ENCODE measurements around the gene TBC1D3B.
A peak's percentile ranks its signal among the peaks of the same experiment; 100 is the strongest.
"Not testable (repeated sequence)": the region's sequence is repeated elsewhere in the genome, so short reads cannot be mapped to it uniquely, and the experiment has no call there.

TBC1D3B gene

DNA sequence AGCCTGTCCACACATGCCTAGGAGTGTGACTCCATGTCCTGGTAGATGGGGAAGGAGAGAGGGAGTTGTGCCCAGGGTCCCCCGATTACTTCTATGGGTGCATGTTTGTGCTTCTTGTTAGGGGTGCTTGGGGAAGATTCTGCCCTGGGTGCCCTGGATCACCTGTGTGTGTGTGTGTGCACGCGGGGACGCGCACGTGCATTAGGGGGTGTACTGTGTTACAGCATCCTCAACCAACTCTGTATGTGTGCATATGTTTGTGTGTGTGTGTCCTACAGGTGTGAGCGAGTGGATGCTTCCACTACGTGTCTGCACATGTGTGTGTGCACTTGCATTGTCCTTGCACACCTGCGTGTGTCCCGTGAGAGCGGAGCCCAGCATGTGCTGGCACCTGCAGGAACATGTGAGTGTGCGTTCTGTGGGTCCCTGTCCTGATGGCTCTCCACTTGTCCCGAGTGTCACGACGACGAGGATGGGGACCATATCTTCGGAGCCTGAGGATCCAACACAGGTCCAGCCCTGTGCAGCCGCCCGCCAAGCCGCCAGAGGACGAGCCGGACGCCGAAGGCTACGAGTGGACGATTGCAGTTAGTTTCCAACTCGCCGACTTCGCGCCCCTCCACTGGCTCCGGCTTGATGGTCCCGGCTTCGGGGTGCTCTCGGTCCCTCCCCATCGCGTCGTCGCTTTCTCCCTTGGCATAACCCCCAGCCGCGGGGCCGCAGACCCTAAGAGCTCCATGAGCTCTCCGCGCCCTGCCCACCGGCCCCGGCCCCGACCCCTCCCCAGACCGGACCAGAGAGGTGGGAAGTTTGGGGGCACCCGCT, 6.0 kb upstream of the TBC1D3B start:
- DNase-seq (ENCODE audit: low read depth), result peak; percentile 18
- H3K4me3 ChIP-seq (ENCODE audit: control insufficient read depth, low read depth, low read length), result peak overlapping the region; percentile 59
- TF ChIP-seq, protein P1, sequence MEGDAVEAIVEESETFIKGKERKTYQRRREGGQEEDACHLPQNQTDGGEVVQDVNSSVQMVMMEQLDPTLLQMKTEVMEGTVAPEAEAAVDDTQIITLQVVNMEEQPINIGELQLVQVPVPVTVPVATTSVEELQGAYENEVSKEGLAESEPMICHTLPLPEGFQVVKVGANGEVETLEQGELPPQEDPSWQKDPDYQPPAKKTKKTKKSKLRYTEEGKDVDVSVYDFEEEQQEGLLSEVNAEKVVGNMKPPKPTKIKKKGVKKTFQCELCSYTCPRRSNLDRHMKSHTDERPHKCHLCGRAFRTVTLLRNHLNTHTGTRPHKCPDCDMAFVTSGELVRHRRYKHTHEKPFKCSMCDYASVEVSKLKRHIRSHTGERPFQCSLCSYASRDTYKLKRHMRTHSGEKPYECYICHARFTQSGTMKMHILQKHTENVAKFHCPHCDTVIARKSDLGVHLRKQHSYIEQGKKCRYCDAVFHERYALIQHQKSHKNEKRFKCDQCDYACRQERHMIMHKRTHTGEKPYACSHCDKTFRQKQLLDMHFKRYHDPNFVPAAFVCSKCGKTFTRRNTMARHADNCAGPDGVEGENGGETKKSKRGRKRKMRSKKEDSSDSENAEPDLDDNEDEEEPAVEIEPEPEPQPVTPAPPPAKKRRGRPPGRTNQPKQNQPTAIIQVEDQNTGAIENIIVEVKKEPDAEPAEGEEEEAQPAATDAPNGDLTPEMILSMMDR (conservative IDR thresholded peaks at IDR 0.05; ENCODE audit: control insufficient read depth, insufficient read depth, low read depth, low read length), result no peak

DNA sequence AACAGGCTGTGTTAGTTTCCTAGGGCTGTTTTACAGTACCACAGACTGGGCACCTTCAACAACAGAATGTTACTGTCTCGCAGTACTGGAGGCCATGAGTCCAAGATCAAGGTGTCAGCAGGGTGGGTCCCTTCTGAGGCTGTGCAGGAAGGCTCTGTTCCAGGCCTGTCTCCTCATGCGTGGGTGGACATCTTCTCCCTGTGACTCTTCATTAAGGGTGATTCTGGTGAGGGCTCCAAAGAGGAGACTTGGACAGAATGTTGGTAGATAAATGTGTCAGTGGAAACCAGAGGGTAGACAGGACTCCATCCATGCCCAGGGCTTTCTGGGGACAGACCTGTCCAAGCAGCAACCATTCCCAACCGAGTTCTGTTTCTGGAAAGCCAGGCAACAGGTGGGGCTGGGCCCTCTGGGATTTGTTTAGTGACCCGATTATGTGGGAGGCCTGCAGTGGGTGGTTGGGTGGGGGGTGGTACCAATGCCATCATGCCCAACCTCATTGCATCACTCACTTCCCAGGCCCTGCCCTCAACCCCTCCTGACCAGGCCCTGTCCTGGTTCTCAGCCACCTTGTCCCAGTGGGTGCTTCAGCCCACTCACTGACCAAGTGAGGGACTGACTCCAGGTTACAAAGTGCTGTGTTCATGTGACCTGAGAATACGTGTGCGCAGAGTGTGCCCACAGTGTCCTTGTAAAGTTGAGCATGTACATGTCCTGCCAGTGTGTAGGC, 5.2 kb upstream of the TBC1D3B start:
- not testable (repeated sequence) for H3K4me3 ChIP-seq (ENCODE audit: control insufficient read depth, low read depth, low read length); DNase-seq (ENCODE audit: low read depth)

DNA sequence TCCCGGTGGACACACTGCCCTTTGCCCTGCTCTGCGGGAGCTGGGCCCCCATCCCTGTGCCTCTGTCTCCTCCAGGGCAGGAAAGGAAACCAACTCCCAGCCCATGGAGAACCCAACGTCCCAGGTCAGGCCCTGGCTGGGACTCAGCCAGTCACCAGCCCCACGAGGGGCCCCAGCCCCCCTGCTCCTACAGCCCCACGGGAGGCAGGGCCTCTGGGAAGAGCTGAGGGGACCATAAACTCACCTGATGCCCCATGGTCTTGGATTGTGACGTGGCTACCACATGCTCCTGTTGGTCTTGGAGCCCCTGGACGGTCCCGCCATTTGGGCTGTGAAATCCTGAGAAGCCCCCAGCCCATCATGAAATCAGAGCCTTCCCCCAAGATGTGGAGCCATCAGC, 7.6 kb downstream of the TBC1D3B start:
- not testable (repeated sequence) for H3K4me3 ChIP-seq (ENCODE audit: control insufficient read depth, low read depth, low read length); DNase-seq (ENCODE audit: low read depth)

DNA sequence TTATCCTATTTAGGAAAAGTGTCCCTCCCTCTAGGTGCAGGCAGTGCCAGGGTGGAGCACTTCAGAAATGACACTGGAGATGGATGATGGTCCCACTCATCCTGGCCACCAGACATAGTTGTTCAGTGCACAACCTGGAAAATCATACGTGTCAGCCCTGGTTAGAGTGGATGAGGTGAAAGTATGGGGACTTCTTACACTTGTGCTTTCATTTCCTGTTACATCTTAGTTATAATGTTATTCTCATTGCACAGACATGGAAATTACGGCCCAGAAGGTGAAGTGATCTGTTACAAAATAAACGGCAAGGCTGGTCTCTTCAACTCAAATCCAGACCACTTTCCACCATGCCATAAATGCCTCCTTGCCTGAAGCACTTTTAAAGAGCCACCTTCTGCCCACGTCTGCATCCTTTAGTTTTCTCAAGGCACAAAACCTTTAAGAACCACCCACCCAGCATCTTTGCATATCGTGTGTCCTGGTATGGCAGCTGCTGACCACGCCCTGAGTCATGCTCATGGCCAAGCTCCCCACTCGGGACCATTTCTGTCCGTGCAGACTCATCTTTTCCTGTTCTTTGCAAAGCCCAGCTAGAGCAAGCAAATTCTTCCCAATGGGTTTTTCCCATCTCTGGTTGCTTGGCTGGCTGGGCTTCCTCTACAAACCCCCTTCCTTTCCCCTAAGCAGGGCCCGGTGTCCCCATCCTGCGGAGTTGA, 22.4 kb downstream of the TBC1D3B start:
- no peak overlapping the region for H3K4me3 ChIP-seq (ENCODE audit: control insufficient read depth, low read depth, low read length)
- no peak for DNase-seq (ENCODE audit: low read depth)
- TF ChIP-seq, protein P1 (conservative IDR thresholded peaks at IDR 0.05; ENCODE audit: control insufficient read depth, insufficient read depth, low read depth, low read length), result no peak

DNA sequence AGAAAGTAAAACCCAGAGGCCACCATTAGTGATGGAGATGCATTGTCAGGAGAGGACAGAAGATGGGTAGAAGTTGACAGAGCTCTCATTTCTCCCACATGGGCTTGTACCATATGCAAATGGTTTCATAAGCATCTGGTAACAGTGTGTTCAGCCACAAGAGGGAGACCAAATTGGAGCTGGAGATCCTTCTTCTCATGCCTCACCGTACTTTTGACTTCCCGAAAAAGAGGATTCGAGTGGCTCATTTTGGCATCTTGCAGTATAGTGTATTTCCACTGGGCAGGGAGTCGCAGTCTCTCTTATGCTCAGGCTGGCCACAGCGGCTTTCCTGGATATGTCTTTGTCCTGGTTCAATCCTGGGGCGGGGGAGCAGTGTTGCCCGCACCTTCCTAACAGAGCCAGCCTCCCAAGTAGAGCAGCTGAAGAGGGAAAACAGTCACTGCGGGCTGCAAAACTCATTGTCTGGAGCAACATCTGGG, 23.8 kb downstream of the TBC1D3B start:
- no peak overlapping the region for H3K4me3 ChIP-seq (ENCODE audit: control insufficient read depth, low read depth, low read length)
- peak; percentile 30 for DNase-seq (ENCODE audit: low read depth)
- TF ChIP-seq, protein P1 (conservative IDR thresholded peaks at IDR 0.05; ENCODE audit: control insufficient read depth, insufficient read depth, low read depth, low read length), result peak; percentile 23

DNA sequence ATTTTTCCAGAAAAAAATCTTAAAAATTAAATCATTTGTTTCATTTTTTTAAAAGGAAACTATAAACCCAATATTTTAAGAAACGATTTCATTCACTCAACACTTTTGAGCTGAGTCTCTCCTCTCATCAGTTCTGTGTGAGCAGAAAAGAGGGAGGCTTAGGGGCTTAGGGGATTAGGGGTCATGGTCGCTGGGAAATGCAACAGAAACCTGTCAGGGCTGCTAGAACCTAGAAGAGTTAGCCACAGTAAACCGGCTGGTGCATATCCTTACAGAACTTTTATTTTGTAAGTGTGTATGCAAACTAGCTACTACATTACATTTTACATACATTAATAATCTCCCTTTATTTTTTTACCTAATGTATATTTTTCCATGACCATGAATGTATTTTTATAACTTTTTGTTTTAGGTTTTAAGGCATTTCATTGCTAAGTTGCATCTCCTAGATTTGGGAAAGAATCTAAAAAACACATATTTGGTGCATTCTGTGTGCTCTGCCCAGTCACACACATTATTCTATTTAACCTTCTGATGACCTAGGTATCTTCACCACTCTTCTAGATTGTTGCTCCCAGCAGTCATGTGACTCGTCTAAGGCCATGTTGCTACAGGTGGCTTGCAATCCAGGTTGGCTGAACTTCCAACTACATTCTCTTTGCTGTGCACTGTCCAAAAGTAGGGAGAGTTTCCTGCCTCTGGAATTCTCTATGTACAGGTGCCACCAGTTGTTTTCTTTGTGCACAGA, 24.4 kb downstream of the TBC1D3B start:
- DNase-seq (ENCODE audit: low read depth), result no peak
- TF ChIP-seq, protein P1 (conservative IDR thresholded peaks at IDR 0.05; ENCODE audit: control insufficient read depth, insufficient read depth, low read depth, low read length), result no peak
- no peak overlapping the region for H3K4me3 ChIP-seq (ENCODE audit: control insufficient read depth, low read depth, low read length)

DNA sequence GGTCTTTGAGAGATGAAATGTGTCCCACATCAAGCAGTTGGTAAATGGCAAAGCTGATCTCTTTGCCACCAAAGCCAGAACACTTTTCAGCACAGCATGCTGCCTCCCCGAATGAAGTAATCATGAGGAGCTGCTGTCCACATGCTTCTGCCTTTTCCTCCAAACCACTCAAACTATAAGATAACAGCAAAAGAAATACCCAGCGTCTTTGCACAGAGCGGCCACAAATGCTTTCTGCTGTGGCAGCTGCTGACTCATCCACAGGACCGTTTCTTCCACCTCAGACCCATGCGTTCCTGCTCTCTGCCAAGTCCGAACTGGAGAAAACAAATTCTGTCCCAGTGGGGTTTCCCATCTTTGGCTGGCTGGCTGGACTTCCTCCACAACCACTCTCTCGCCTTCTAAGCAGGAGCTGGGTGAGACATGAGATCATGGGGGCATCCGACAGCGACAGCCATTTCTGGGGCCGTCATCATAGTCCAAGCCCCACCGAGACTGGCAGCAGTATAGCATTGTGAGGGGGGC, 27.1 kb downstream of the TBC1D3B start:
- TF ChIP-seq, protein P1 (conservative IDR thresholded peaks at IDR 0.05; ENCODE audit: control insufficient read depth, insufficient read depth, low read depth, low read length), result no peak
- DNase-seq (ENCODE audit: low read depth), result peak; percentile 82
- H3K4me3 ChIP-seq (ENCODE audit: control insufficient read depth, low read depth, low read length), result no peak overlapping the region

All from fibroblast of mammary gland (primary cell).